Measurements from ENCODE around the gene CES5A.
"Not testable (repeated sequence)": the region's sequence is repeated elsewhere in the genome, so short reads cannot be mapped to it uniquely, and the experiment has no call there.

DNA sequence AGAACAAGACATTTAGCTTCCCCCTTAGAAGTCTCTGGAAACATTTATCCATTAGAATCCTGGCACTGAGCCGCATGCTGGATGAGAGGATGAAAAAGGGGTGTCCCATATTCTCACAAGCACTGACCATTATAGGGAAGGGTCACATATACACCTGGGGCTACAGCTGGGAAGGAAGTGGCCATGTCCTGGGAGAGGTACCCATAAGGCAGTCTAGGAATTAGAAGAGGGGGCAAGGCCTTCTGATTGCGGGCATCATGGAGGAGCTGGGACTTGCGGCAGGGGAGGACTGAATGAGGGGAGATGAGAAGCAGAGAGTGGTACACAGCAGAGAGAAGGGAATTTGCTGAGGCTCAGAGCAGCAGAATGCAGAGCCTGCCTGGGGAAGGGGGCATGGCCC, 45.9 kb downstream of the CES5A start:
- not testable (repeated sequence) for TF ChIP-seq CTCF (conservative IDR thresholded peaks at IDR 0.05); ZFX (IDR thresholded peaks at IDR 0.05)

Data from C4-2B (cell line).